HG03571 (cell line): ENCODE data around the gene FOXF1.

Experiments
- ATAC-seq: cut with Tn5 transposase; IDR thresholded peaks from one replicate; pipeline ENCODE4 v1.9.1; 2021; ENCODE audit not compliant: unreplicated experiment

The FOXF1 gene

GRCh38 chr16:86515777-86516622 is 5.7 kb downstream of the FOXF1 start:
- ATAC-seq, result no peak

GRCh38 chr16:86516623-86517003 is 6.3 kb downstream of the FOXF1 start:
- ATAC-seq, result no peak

GRCh38 chr16:86517033-86517432 is 6.7 kb downstream of the FOXF1 start:
- no peak for ATAC-seq

GRCh38 chr16:86517652-86518258 is 7.4 kb downstream of the FOXF1 start:
- ATAC-seq, result no peak

GRCh38 chr16:86519007-86519648 is 8.8 kb downstream of the FOXF1 start:
- ATAC-seq, result no peak

- no peak for ATAC-seq
These were observed 9.5 kb downstream of the FOXF1 start for GRCh38 chr16:86519649-86520316.

- ATAC-seq, result no peak
These were observed 10.2 kb downstream of the FOXF1 start for GRCh38 chr16:86520317-86521210.

- no peak for ATAC-seq
These were observed 11.2 kb downstream of the FOXF1 start for GRCh38 chr16:86521236-86522197.

- ATAC-seq, result no peak
These were observed 12.3 kb downstream of the FOXF1 start for GRCh38 chr16:86522634-86523033.

- ATAC-seq, result no peak
These were observed 12.9 kb downstream of the FOXF1 start for GRCh38 chr16:86523166-86523740.

GRCh38 chr16:86524029-86524428 is 13.7 kb downstream of the FOXF1 start:
- no peak for ATAC-seq

GRCh38 chr16:86525696-86526095 is 15.4 kb downstream of the FOXF1 start:
- no peak for ATAC-seq

- ATAC-seq, result no peak
These were observed 17.0 kb downstream of the FOXF1 start for GRCh38 chr16:86527366-86527765.

- ATAC-seq, result no peak
These were observed 18.0 kb downstream of the FOXF1 start for GRCh38 chr16:86528061-86528929.

GRCh38 chr16:86529160-86529559 is 18.8 kb downstream of the FOXF1 start:
- ATAC-seq, result no peak

- no peak for ATAC-seq
These were observed 20.2 kb downstream of the FOXF1 start for GRCh38 chr16:86530251-86531190.

- no peak for ATAC-seq
These were observed 20.8 kb downstream of the FOXF1 start for GRCh38 chr16:86531191-86531545.
